HepG2 (cell line): ENCODE data around the gene STPG4. TPM values are rescaled to one million over a fixed set of nuclear protein-coding genes. Genes with fewer than 3 reads are reported as not detected.

Experiments
- ERF ChIP-seq: IDR thresholded peaks from 2 replicates; pipeline ENCODE4 v1.6.1; 2018; ENCODE audit warnings: missing biosample characterization, missing genetic modification reagents
- GFI1 ChIP-seq: sonication (generic); formaldehyde crosslinking; IDR thresholded peaks from 2 replicates; pipeline ENCODE4 v1.5.0; 2020; ENCODE audit warnings: missing genetic modification reagents, mild to moderate bottlenecking, borderline replicate concordance
- GZF1 ChIP-seq: sonication (generic); formaldehyde crosslinking; IDR thresholded peaks from 2 replicates; pipeline ENCODE4 v1.5.1; 2020; ENCODE audit warnings: mild to moderate bottlenecking, missing genetic modification reagents
- JUND ChIP-seq: sonication (generic); formaldehyde crosslinking; IDR thresholded peaks from 2 replicates; pipeline ENCODE4 v1.8.0; 2022; ENCODE audit warnings: mild to moderate bottlenecking, missing genetic modification reagents
- MYC ChIP-seq: sonication (generic); formaldehyde crosslinking; IDR thresholded peaks from 2 replicates; pipeline ENCODE4 v1.9.0; 2021; ENCODE audit warnings: missing genetic modification reagents, borderline replicate concordance
- NFATC3 ChIP-seq: sonication (generic); formaldehyde crosslinking; IDR thresholded peaks from 2 replicates; pipeline ENCODE4 v1.5.1; 2020; ENCODE audit warnings: mild to moderate bottlenecking, missing genetic modification reagents
- NFE2L2 ChIP-seq: fragments of 150-350 bp; IDR thresholded peaks from 2 replicates; pipeline ENCODE4 v1.6.1; 2014; ENCODE audit warnings: low read length
- PHF20 ChIP-seq: sonication (generic); formaldehyde crosslinking; IDR thresholded peaks from 2 replicates; pipeline ENCODE4 v1.5.0; 2020; ENCODE audit warnings: mild to moderate bottlenecking, missing genetic modification reagents
- SAFB2 ChIP-seq: sonication (generic); formaldehyde crosslinking; IDR thresholded peaks from 2 replicates; pipeline ENCODE4 v1.5.1; 2020; ENCODE audit warnings: missing genetic modification reagents, low read depth, mild to moderate bottlenecking, borderline replicate concordance
- TEAD3 ChIP-seq: optimal IDR thresholded peaks from 2 replicates; pipeline ENCODE3; 2016; ENCODE audit warnings: borderline replicate concordance
- ZNF17 ChIP-seq: sonication (generic); formaldehyde crosslinking; IDR thresholded peaks from 2 replicates; pipeline ENCODE4 v1.5.0; 2020; ENCODE audit warnings: mild to moderate bottlenecking, missing genetic modification reagents
- ZNF264 ChIP-seq: sonication (generic); formaldehyde crosslinking; IDR thresholded peaks from 2 replicates; pipeline ENCODE4 v1.4.0; 2020; ENCODE audit warnings: missing genetic modification reagents
- ZNF619 ChIP-seq: sonication (generic); formaldehyde crosslinking; IDR thresholded peaks from 2 replicates; pipeline ENCODE4 v1.4.0; 2020; ENCODE audit warnings: mild to moderate bottlenecking, missing genetic modification reagents
- ZNF709 ChIP-seq: sonication (generic); formaldehyde crosslinking; IDR thresholded peaks from 2 replicates; pipeline ENCODE4 v1.5.0; 2020; ENCODE audit warnings: mild to moderate bottlenecking, missing genetic modification reagents
- ZNF724P ChIP-seq: sonication (generic); formaldehyde crosslinking; IDR thresholded peaks from 2 replicates; pipeline ENCODE4 v1.8.0; 2022; ENCODE audit warnings: missing genetic modification reagents, borderline replicate concordance
- ZNF782 ChIP-seq: sonication (generic); formaldehyde crosslinking; IDR thresholded peaks from 2 replicates; pipeline ENCODE4 v1.4.0; 2020; ENCODE audit warnings: missing genetic modification reagents, mild to moderate bottlenecking, borderline replicate concordance
- polyA plus RNA-seq, 8 experiments: library from polyadenylated mRNA; depleted of rRNA in 3 of 8; stranded (reverse) in 7 of 8; unstranded in 1 of 8; fragments of >200 nt; fragmentation: Illumina TruSeq in 4 of 8; extraction: Trizol in 4 of 8; gene quantifications; 2 replicates each; pipeline versions ENCODE4 v1.2.1 to v1.2.3, GENCODE V29; 2011 to 2016; ENCODE audit warnings: low read depth in 4 of 8, missing spikeins in 1 of 8, mixed read lengths in 1 of 8; ENCODE audit not compliant: insufficient read depth in 1 of 8
- total RNA-seq, 5 experiments: library from RNA; depleted of rRNA; stranded (reverse); fragments of >200 nt; fragmentation: Illumina TruSeq; extraction: Trizol; gene quantifications; 2 replicates each; pipeline ENCODE4 v1.2.3, GENCODE V29; 2016; ENCODE audit warnings: low read depth in 1 of 5
- TF ChIP-seq, protein P1 (sequence below): sonication (generic); formaldehyde crosslinking; IDR thresholded peaks from 2 replicates; pipeline ENCODE4 v1.4.0; 2020; ENCODE audit warnings: missing genetic modification reagents
- TF ChIP-seq, protein P2 (sequence below): sonication (generic); formaldehyde crosslinking; IDR thresholded peaks from 2 replicates; pipeline ENCODE4 v1.4.0; 2020; ENCODE audit warnings: missing genetic modification reagents
- TF ChIP-seq, protein P3 (sequence below): IDR thresholded peaks from 2 replicates; pipeline ENCODE4 v1.6.1; 2016; ENCODE audit warnings: control low read depth
- TF ChIP-seq, protein P4 (sequence below): sonication (generic); formaldehyde crosslinking; IDR thresholded peaks from 2 replicates; pipeline ENCODE4 v1.4.0; 2020; ENCODE audit warnings: missing genetic modification reagents
- TF ChIP-seq, protein P5 (sequence below): sonication (generic); formaldehyde crosslinking; IDR thresholded peaks from 2 replicates; pipeline ENCODE4 v1.4.0; 2020; ENCODE audit warnings: missing genetic modification reagents
- TF ChIP-seq, protein P6 (sequence below): sonication (generic); formaldehyde crosslinking; IDR thresholded peaks from 2 replicates; pipeline ENCODE4 v1.8.0; 2022; ENCODE audit warnings: mild to moderate bottlenecking, missing genetic modification reagents, borderline replicate concordance

Gene STPG4
- total and polyA plus RNA-seq, 2 of the 13 experiments (the other 11 are each of a cell fraction or from before 2014, with no cell fraction given), result 0.11 to 0.15 TPM

DNA sequence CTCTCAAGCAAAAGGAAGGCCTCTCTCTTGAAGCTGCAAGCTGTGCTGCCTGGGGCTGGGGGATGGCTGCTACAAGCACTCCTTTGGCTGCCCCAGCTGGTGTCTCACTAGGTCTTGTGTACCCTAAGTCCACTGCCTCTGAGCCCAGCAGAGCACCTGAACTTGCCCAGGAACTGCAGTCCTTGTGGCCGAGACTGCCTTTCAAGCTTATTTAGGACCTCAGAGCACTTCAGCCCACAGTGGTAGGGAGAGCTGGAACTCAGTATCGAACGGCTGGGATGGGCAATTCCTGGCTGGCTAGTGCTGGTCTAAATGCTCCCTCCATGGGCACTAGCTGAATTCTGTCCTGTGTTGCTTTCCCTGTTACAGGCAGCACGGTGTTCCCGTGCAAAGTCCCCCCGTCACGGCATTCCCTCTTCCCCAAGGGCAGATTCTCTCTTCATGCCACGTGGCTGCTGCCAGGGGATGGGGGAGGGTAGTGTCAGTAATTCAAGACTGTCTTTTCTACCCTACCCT, 25.9 kb downstream of the STPG4 start (continued):
- TF ChIP-seq ZNF782 (CRISPR knock-in tag), result no peak; the same call in 1 of the 2 replicates
- TF ChIP-seq MYC (CRISPR knock-in tag), result peak; percentile 96
- TF ChIP-seq TEAD3 (CRISPR knock-in tag), result peak; percentile 28
- no peak for TF ChIP-seq SAFB2 (CRISPR knock-in tag)
- TF ChIP-seq, protein P1, sequence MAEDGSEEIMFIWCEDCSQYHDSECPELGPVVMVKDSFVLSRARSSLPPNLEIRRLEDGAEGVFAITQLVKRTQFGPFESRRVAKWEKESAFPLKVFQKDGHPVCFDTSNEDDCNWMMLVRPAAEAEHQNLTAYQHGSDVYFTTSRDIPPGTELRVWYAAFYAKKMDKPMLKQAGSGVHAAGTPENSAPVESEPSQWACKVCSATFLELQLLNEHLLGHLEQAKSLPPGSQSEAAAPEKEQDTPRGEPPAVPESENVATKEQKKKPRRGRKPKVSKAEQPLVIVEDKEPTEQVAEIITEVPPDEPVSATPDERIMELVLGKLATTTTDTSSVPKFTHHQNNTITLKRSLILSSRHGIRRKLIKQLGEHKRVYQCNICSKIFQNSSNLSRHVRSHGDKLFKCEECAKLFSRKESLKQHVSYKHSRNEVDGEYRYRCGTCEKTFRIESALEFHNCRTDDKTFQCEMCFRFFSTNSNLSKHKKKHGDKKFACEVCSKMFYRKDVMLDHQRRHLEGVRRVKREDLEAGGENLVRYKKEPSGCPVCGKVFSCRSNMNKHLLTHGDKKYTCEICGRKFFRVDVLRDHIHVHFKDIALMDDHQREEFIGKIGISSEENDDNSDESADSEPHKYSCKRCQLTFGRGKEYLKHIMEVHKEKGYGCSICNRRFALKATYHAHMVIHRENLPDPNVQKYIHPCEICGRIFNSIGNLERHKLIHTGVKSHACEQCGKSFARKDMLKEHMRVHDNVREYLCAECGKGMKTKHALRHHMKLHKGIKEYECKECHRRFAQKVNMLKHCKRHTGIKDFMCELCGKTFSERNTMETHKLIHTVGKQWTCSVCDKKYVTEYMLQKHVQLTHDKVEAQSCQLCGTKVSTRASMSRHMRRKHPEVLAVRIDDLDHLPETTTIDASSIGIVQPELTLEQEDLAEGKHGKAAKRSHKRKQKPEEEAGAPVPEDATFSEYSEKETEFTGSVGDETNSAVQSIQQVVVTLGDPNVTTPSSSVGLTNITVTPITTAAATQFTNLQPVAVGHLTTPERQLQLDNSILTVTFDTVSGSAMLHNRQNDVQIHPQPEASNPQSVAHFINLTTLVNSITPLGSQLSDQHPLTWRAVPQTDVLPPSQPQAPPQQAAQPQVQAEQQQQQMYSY (CRISPR knock-in tag), result no peak
- no peak for TF ChIP-seq NFATC3 (CRISPR knock-in tag)
- TF ChIP-seq ERF (CRISPR knock-in tag), result no peak; the same call in 1 of the 2 replicates
- TF ChIP-seq ZNF619 (CRISPR knock-in tag), result no peak
- TF ChIP-seq, protein P2, sequence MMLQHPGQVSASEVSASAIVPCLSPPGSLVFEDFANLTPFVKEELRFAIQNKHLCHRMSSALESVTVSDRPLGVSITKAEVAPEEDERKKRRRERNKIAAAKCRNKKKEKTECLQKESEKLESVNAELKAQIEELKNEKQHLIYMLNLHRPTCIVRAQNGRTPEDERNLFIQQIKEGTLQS, result no peak
- TF ChIP-seq, protein P3, sequence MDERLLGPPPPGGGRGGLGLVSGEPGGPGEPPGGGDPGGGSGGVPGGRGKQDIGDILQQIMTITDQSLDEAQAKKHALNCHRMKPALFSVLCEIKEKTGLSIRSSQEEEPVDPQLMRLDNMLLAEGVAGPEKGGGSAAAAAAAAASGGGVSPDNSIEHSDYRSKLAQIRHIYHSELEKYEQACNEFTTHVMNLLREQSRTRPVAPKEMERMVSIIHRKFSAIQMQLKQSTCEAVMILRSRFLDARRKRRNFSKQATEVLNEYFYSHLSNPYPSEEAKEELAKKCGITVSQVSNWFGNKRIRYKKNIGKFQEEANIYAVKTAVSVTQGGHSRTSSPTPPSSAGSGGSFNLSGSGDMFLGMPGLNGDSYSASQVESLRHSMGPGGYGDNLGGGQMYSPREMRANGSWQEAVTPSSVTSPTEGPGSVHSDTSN, result no peak
- TF ChIP-seq GZF1 (CRISPR knock-in tag), result peak; percentile 62; the same call in 1 of the 2 replicates
- TF ChIP-seq JUND (CRISPR knock-in tag), result 0 out of 2 replicates have a peak, but pooled peaks have one; percentile 27
- TF ChIP-seq, protein P4, sequence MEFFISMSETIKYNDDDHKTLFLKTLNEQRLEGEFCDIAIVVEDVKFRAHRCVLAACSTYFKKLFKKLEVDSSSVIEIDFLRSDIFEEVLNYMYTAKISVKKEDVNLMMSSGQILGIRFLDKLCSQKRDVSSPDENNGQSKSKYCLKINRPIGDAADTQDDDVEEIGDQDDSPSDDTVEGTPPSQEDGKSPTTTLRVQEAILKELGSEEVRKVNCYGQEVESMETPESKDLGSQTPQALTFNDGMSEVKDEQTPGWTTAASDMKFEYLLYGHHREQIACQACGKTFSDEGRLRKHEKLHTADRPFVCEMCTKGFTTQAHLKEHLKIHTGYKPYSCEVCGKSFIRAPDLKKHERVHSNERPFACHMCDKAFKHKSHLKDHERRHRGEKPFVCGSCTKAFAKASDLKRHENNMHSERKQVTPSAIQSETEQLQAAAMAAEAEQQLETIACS (CRISPR knock-in tag), result no peak
- TF ChIP-seq, protein P5, sequence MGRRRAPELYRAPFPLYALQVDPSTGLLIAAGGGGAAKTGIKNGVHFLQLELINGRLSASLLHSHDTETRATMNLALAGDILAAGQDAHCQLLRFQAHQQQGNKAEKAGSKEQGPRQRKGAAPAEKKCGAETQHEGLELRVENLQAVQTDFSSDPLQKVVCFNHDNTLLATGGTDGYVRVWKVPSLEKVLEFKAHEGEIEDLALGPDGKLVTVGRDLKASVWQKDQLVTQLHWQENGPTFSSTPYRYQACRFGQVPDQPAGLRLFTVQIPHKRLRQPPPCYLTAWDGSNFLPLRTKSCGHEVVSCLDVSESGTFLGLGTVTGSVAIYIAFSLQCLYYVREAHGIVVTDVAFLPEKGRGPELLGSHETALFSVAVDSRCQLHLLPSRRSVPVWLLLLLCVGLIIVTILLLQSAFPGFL, result no peak
- TF ChIP-seq GFI1 (CRISPR knock-in tag), result no peak
- TF ChIP-seq, protein P6, sequence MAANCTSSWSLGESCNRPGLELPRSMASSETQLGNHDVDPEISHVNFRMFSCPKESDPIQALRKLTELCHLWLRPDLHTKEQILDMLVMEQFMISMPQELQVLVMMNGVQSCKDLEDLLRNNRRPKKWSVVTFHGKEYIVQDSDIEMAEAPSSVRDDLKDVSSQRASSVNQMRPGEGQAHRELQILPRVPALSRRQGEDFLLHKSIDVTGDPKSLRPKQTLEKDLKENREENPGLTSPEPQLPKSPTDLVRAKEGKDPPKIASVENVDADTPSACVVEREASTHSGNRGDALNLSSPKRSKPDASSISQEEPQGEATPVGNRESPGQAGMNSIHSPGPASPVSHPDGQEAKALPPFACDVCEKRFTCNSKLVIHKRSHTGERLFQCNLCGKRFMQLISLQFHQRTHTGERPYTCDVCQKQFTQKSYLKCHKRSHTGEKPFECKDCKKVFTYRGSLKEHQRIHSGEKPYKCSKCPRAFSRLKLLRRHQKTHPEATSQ, result no peak
- TF ChIP-seq ZNF264 (CRISPR knock-in tag), result no peak
- TF ChIP-seq NFE2L2, result no peak
- no peak for TF ChIP-seq ZNF709 (CRISPR knock-in tag)
- peak; percentile 44; the same call in 1 of the 2 replicates for TF ChIP-seq PHF20 (CRISPR knock-in tag)
- no peak for TF ChIP-seq ZNF17
- no peak for TF ChIP-seq ZNF724P (CRISPR knock-in tag)
